ENCODE data around the gene SLC16A5. TPM values are rescaled to one million over a fixed set of nuclear protein-coding genes. Genes with fewer than 3 reads are reported as not detected.

The SLC16A5 gene
- total and polyA plus RNA-seq, 8 donors = 18.5 to 45.1 (median 23.9) TPM

DNA sequence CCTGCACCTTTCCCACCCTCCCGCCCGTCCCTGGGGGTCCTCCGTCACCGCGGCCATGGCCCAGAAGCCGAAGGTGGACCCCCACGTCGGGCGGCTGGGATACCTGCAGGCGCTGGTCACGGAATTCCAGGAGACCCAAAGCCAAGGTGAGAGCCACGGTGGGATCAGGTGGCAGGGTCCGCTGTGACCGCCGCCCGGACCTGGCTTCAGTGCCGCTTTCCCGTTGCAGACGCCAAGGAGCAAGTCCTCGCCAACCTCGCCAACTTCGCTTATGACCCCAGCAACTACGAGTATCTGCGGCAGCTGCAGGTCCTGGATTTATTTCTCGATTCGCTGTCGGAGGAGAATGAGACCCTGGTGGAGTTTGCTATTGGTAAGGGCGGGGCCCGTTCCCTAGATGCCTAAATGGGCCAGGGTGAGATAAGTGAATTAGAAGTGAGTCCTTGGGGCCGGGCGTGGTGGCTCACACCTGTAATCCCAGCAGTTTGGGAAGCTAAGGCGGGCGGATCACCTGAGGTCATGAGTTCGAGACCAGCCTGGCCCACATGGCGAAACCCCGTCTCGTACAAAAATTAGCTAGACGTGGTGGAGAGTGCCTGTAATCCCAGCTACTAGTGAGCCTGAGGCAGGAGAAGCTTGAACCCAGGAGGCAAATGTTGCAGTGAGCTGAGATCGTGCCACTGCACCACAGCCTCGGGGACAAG, 22.6 kb downstream of the SLC16A5 start:
- no peak for DNase-seq
- H3K27ac ChIP-seq = peak overlapping the region; percentile 69 to 84
- intact Hi-C loops (cut with DNase I) = loop anchor here in 1 of 2 donors (10.0 kb wide), 2 partner anchors 64 to 94 kb away; partner anchors contain the start of gene NUP85

DNA sequence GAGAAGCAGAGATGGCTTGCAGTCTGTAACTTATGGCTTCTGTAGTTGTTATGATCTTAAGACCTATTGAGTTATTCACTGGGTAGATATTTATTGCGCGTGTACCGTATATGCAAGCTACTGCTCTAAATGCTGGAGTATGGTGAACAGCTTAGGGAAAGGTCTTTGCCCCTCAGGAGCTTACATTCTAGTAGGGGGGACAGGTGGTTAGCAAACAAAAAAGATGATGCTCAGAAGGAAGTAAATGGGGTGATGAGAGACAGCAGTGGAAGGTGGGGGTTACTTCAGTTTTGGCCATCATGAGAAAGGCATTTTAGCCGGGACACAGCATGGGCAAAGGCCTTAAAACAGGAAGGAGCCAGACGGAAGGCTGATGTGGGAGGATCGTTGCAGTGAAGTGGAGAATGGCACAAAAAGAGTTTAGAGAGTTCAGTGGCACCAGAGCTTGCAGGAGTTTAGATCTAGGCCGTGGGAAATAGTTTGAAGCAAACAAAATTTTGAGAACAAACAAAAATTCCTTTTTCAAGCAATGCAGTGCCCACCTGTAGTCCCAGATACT, 24.1 kb downstream of the SLC16A5 start:
- H3K27ac ChIP-seq = peak overlapping the region in 1 of 2 donors; percentile 28

More for the DNA sequence above, 22.6 kb downstream of the SLC16A5 start:
- Histone ChIP-seq H3K36me3 (peaks cover 0 to 5% of the 10 kb centered on the region in 2 donors), H3K4me1 (peaks cover 22 to 66% of the 10 kb centered on the region in 2 donors), H3K9me3 (no peaks in the 10 kb centered on the region), H3K27me3 (no peaks in the 10 kb centered on the region), H3K4me3 (peak overlapping the region; percentile 81 to 87)
- ATAC-seq = peak; percentile 2
- TF ChIP-seq CTCF (IDR thresholded peaks at IDR 0.05) = no peak

DNA sequence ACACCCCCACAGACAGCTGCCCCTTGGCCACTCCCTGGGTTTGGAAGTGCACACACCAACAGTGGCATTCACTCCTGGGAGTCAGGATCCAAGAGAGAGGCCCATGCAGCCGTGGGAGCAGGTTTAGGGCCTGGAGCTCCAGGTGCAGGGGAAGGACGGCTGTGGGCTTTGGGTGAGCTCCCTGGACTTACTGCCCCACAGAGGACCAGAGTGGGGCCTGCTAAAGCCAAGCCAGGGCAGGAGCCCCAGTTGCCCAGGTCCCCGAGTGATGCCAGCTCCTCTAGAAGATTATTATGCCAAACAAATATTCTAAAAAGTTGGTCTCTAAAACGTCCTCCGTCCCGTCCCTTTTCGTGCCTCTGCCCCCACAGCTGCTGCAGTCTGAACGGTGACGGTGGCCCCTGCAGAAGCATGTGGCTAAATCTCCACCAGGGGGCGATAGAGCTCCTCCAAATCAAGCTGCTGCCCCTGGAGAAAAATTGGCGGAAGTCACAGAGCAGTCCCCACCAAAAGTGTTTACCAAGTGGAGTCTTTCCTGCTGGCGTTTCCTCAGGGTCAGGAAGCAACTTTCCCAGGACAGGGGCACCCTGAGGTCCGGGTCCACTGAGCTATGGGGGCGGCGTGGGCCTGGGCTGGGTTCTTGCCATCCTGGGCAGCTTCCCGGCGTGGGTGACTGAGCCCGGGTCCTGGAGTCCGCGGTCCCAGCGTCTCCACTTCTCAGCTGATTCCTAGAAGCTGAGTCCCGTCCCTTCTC, 26.2 kb downstream of the SLC16A5 start:
- Histone ChIP-seq H3K4me1 (peaks cover 20 to 67% of the 10 kb centered on the region in 2 donors), H3K27ac (peak overlapping the region; percentile 88 to 91), H3K36me3 (peaks cover 0 to 21% of the 10 kb centered on the region in 2 donors), H3K27me3 (no peaks in the 10 kb centered on the region), H3K9me3 (no peaks in the 10 kb centered on the region), H3K4me3 (peak overlapping the region; percentile 36 to 50)
- TF ChIP-seq CTCF (IDR thresholded peaks at IDR 0.05) = peak; percentile 88 to 98
- intact Hi-C loops (cut with DNase I) = loop anchor here in 1 of 2 donors (10.0 kb wide), 2 partner anchors 61 to 91 kb away; partner anchors contain the start of gene NUP85
- ATAC-seq (peak; percentile 82), DNase-seq (peak; percentile 87 to 96 (median 92))

More for the DNA sequence above, 24.1 kb downstream of the SLC16A5 start:
- no peak for TF ChIP-seq CTCF (IDR thresholded peaks at IDR 0.05)
- Histone ChIP-seq H3K9me3 (no peaks in the 10 kb centered on the region), H3K27me3 (no peaks in the 10 kb centered on the region), H3K4me1 (peaks cover 22 to 71% of the 10 kb centered on the region in 2 donors), H3K4me3 (peak overlapping the region in 1 of 2 donors; percentile 81), H3K36me3 (peaks cover 0 to 14% of the 10 kb centered on the region in 2 donors)
- DNase-seq (no peak), ATAC-seq (no peak)
- intact Hi-C loops (cut with DNase I) = loop anchor here in 1 of 2 donors (10.0 kb wide), 2 partner anchors 63 to 93 kb away; partner anchors contain the start of gene NUP85

- Histone ChIP-seq H3K36me3 (peaks cover 0 to 22% of the 10 kb centered on the region in 2 donors), H3K27me3 (no peaks in the 10 kb centered on the region), H3K27ac (peak overlapping the region; percentile 88 to 91), H3K4me1 (peaks cover 17 to 61% of the 10 kb centered on the region in 2 donors), H3K4me3 (peak overlapping the region; percentile 36 to 50), H3K9me3 (no peaks in the 10 kb centered on the region)
- no peak for TF ChIP-seq CTCF (IDR thresholded peaks at IDR 0.05)
- no peak for ATAC-seq
- intact Hi-C loops (cut with DNase I) = loop anchor here in 1 of 2 donors (10.0 kb wide), 2 partner anchors 60 to 90 kb away; partner anchors contain the start of gene NUP85
- no peak for DNase-seq
Measured at GRCh38 chr17:75114552-75115314, 27.0 kb downstream of the SLC16A5 start.
